HL-60/S4 treated with phorbol 12-myristate 13-acetate at 8.2 ng/mL for 4 days and 3 days (cell line): ENCODE measurements around the gene EPC1.

Source experiments
- in situ Hi-C: fragments of 300-500 bp; cut with MboI; formaldehyde crosslinking; loops from 2 replicates; pipeline ENCODE4 v1.15.0; 2022; ENCODE audit warnings: low sequenced_read_pairs

The EPC1 gene

GRCh38 chr10:32340596-32341180, 6.3 kb downstream of the EPC1 start:
- in situ Hi-C loops: no loop called here

- in situ Hi-C loops: no loop called here
Observed at GRCh38 chr10:32338262-32338661, 8.7 kb downstream of the EPC1 start.

GRCh38 chr10:32337350-32337749, 9.6 kb downstream of the EPC1 start:
- in situ Hi-C loops: no loop called here

GRCh38 chr10:32333849-32334248, 13.1 kb downstream of the EPC1 start:
- in situ Hi-C loops: no loop called here

- in situ Hi-C loops: no loop called here
Observed at GRCh38 chr10:32332299-32332750, 14.6 kb downstream of the EPC1 start.

- in situ Hi-C loops: no loop called here
Observed at GRCh38 chr10:32331606-32332005, 15.4 kb downstream of the EPC1 start.

GRCh38 chr10:32330214-32330613, 16.7 kb downstream of the EPC1 start:
- in situ Hi-C loops: no loop called here

GRCh38 chr10:32329061-32329460, 17.9 kb downstream of the EPC1 start:
- in situ Hi-C loops: no loop called here

GRCh38 chr10:32328499-32328898, 18.5 kb downstream of the EPC1 start:
- in situ Hi-C loops: no loop called here

GRCh38 chr10:32327364-32327691, 19.6 kb downstream of the EPC1 start:
- in situ Hi-C loops: no loop called here

- in situ Hi-C loops: no loop called here
Observed at GRCh38 chr10:32326680-32327363, 20.1 kb downstream of the EPC1 start.

GRCh38 chr10:32326119-32326518, 20.8 kb downstream of the EPC1 start:
- in situ Hi-C loops: no loop called here

- in situ Hi-C loops: no loop called here
Observed at GRCh38 chr10:32323051-32323450, 23.9 kb downstream of the EPC1 start.

GRCh38 chr10:32321016-32321631, 25.8 kb downstream of the EPC1 start:
- in situ Hi-C loops: no loop called here

- in situ Hi-C loops: no loop called here
Observed at GRCh38 chr10:32318476-32318896, 28.5 kb downstream of the EPC1 start.

- in situ Hi-C loops: no loop called here
Observed at GRCh38 chr10:32317795-32318357, 29.1 kb downstream of the EPC1 start.

GRCh38 chr10:32315424-32315823, 31.5 kb downstream of the EPC1 start:
- in situ Hi-C loops: no loop called here

GRCh38 chr10:32314588-32314987, 32.4 kb downstream of the EPC1 start:
- in situ Hi-C loops: no loop called here

GRCh38 chr10:32308027-32308603, 38.8 kb downstream of the EPC1 start:
- in situ Hi-C loops: no loop called here

- in situ Hi-C loops: no loop called here
Observed at GRCh38 chr10:32307609-32308008, 39.3 kb downstream of the EPC1 start.

- in situ Hi-C loops: no loop called here
Observed at GRCh38 chr10:32299354-32299980, 47.5 kb downstream of the EPC1 start.
